ENCODE data around the gene OSTF1.

The OSTF1 gene

GRCh38 chr9:75120686-75121085 lies 32.4 kb downstream of the OSTF1 start:
- Histone ChIP-seq H3K9me3 (no peaks in the 10 kb centered on the region), H3K4me3 (ENCODE audit: low read depth, low read length) (no peak overlapping the region), H3K4me1 (no peaks in the 10 kb centered on the region), H3K27me3 (no peaks in the 10 kb centered on the region), H3K36me3 (no peaks in the 10 kb centered on the region)
- no peak for TF ChIP-seq CTCF (IDR thresholded peaks at IDR 0.05; ENCODE audit: low read depth, low read length)
- DNase-seq: no peak

GRCh38 chr9:75121914-75122558 lies 33.7 kb downstream of the OSTF1 start:
- no peak for TF ChIP-seq CTCF (IDR thresholded peaks at IDR 0.05; ENCODE audit: low read depth, low read length)
- Histone ChIP-seq H3K27me3 (no peaks in the 10 kb centered on the region), H3K36me3 (no peaks in the 10 kb centered on the region), H3K9me3 (no peaks in the 10 kb centered on the region), H3K4me1 (no peaks in the 10 kb centered on the region), H3K4me3 (ENCODE audit: low read depth, low read length) (no peak overlapping the region)
- no peak for DNase-seq

GRCh38 chr9:75123696-75124095 lies 35.4 kb downstream of the OSTF1 start:
- H3K4me3 ChIP-seq (ENCODE audit: low read depth, low read length): no peak overlapping the region
- H3K4me1 ChIP-seq: no peaks in the 10 kb centered on the region
- H3K27me3 ChIP-seq: no peaks in the 10 kb centered on the region
- no peak for DNase-seq
- no peak for TF ChIP-seq CTCF (IDR thresholded peaks at IDR 0.05; ENCODE audit: low read depth, low read length)
- H3K9me3 ChIP-seq: no peaks in the 10 kb centered on the region
- no peaks in the 10 kb centered on the region for H3K36me3 ChIP-seq

- Histone ChIP-seq H3K9me3 (no peaks in the 10 kb centered on the region), H3K4me1 (no peaks in the 10 kb centered on the region), H3K27me3 (no peaks in the 10 kb centered on the region), H3K4me3 (ENCODE audit: low read depth, low read length) (no peak overlapping the region), H3K36me3 (no peaks in the 10 kb centered on the region)
- no peak for TF ChIP-seq CTCF (IDR thresholded peaks at IDR 0.05; ENCODE audit: low read depth, low read length)
- DNase-seq: no peak
Measured at GRCh38 chr9:75128535-75128934, 40.2 kb downstream of the OSTF1 start.

GRCh38 chr9:75130172-75130571 lies 41.9 kb downstream of the OSTF1 start:
- Histone ChIP-seq H3K36me3 (no peaks in the 10 kb centered on the region), H3K9me3 (no peaks in the 10 kb centered on the region), H3K4me1 (no peaks in the 10 kb centered on the region), H3K27me3 (no peaks in the 10 kb centered on the region), H3K4me3 (ENCODE audit: low read depth, low read length) (no peak overlapping the region)
- no peak for TF ChIP-seq CTCF (IDR thresholded peaks at IDR 0.05; ENCODE audit: low read depth, low read length)
- DNase-seq: no peak

- H3K4me1 ChIP-seq: no peaks in the 10 kb centered on the region
- no peaks in the 10 kb centered on the region for H3K27me3 ChIP-seq
- H3K36me3 ChIP-seq: no peaks in the 10 kb centered on the region
- no peak for DNase-seq
- no peak for TF ChIP-seq CTCF (IDR thresholded peaks at IDR 0.05; ENCODE audit: low read depth, low read length)
- H3K4me3 ChIP-seq (ENCODE audit: low read depth, low read length): no peak overlapping the region
- no peaks in the 10 kb centered on the region for H3K9me3 ChIP-seq
Measured at GRCh38 chr9:75130621-75131230, 42.4 kb downstream of the OSTF1 start.
